Right lung (tissue), 5 donors: Measurements from ENCODE around the gene LIPI. TPM values are rescaled to one million over a fixed set of nuclear protein-coding genes. Genes with fewer than 3 reads are reported as not detected.
"Not testable (repeated sequence)": the region's sequence is repeated elsewhere in the genome, so short reads cannot be mapped to it uniquely, and the experiment has no call there.

Experiments used
- DNase-seq, 2 donors: peaks; one replicate each; pipeline ENCODE4 v3.0.0-alpha.2; 2013
- polyA plus RNA-seq, 5 donors: library from polyadenylated mRNA; unstranded; fragments of 120-200 nt; gene quantifications; one replicate each; pipeline versions ENCODE4 v1.2.1 to v1.2.3, GENCODE V29; 2013; ENCODE audit warnings: inconsistent platforms in 1 of 5, low replicate concordance in 1 of 5; ENCODE audit not compliant: insufficient read length in 5 of 5, insufficient read depth in 1 of 5

LIPI gene
- polyA plus RNA-seq, 5 donors = 0.28 to 1.0 (median 0.63) TPM

DNA sequence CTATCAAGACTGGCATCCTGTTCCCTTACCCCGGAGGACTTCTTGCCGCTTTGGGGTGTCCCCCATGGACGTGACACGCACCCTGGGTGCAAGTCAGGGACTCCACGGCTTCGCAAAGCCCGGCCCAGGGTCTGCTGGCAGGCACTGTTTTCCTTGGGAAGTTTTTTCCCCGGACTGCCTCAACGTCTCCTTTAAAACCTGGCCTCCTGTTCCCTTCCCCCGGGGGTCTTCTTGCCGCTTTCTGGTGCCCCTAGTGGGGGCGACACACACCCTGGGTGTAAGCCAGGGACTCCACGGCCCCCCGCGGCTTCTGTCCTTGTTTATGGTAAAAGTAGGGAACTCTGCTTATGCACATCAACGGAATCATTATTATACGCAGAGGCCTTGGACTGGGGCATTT, 136.6 kb downstream of the LIPI start:
- no peak for DNase-seq

GRCh38 chr21:14073615-14074014, 137.1 kb downstream of the LIPI start:
- DNase-seq = no peak

DNA sequence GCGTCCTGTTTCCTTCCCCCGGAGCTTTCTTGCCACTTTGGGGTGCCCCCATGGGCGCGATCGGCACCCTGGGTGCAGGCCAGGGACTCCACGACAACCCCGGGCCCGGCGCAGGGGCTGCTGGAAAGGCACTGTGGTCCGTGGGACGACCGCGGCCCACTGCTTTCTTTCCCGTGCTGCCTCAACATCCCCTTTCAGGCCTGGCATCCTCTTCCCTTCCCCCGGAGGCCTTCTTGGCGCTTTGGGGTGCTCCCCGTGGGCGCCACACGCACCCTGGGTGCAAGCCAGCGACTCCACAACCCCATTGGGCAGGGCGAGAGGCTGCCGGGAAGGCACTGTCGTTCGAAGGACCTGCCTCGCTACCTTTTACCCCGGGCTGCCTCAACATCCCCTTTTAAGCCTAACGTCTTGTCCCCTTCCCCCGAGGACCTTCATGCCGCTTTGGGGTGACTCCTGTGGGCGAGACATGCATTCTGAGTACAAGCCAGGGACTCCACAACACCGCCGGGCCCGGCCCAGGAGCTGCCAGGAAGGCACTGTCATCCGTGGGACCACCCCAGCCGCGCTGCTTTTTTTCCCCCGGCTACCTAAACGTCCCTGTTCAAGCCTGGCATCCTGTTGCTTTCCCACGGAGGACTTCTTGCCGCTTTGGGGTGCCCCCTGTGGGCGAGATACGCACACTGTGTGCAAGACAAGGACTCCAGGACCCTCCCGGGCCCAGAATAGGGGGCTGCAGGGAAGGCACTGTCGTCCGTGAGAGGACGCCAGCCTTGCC, 137.8 kb downstream of the LIPI start:
- no peak for DNase-seq

GRCh38 chr21:14071902-14072734, 138.6 kb downstream of the LIPI start:
- DNase-seq = no peak

DNA sequence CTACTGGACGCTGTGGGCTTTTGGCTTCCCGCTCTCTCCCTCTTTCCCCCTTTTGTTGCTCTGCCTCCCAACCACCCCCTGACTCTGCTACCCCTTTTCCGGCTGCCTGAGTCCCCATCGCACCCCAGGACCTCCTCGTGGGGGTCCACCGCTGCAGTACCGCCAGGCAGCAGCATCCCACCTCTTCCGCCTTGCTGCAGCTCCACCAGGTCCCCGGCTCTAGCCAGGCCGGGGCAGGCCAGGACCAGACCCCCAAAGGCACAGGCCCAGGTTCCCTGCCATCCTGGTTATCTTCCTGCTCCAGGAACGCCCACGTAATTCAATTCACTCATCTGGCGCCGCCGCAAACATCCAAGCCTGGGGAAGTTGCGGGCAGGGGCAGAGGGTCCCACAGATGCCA, 139.8 kb downstream of the LIPI start:
- DNase-seq = no peak

GRCh38 chr21:14070049-14070893, 140.5 kb downstream of the LIPI start:
- DNase-seq = no peak

DNA sequence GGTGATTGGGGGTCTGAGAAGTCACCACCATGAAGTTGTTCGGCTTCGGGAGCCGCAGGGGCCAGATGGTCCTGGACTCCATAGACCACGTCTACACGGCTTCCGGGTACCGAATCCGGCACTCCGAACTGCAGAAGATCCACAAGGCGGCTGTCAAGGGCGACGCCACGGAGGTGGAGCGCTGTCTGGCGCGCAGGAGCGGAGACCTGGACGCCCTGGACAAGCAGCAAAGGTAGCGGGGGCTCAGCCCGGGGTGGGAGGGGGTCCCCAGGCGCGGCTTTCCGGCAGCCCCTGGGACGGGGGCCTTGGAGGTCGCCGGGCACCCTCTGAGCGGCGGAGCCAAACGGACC, 146.5 kb downstream of the LIPI start:
- no peak for DNase-seq

DNA sequence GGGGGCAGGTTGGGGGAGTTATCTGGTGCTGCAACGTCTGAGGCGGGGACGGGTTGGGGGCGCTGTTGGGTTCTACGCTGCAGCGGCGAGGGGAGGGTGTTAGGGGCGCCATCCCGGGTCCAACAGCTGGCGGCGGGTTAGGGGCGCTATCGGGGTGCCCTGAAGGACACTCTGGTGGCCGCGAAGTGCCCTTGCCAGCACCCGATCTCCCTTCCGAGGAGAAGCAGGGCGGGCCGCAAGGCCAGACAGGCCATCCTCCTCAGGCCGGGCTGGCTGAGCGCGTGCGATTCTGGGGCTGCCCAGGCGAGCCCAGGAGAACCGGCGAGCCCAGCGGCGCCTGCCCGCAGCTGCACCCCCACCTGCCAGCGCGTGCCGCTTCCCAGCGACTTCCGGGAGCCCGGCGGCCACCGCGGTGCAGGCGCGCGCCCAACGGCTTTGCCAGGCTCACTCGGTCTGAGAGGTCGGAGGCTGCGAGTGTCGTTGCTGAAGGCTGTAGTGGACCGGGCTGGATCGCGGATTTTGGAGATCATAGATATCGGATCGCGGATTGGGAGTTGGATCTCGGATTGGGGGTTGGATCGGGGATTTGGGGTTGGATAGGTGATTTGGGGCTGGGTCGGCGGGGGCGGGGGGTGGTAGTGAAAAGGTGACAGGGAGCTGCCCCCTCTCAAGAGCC, 147.0 kb downstream of the LIPI start:
- not testable (repeated sequence) for DNase-seq

DNA sequence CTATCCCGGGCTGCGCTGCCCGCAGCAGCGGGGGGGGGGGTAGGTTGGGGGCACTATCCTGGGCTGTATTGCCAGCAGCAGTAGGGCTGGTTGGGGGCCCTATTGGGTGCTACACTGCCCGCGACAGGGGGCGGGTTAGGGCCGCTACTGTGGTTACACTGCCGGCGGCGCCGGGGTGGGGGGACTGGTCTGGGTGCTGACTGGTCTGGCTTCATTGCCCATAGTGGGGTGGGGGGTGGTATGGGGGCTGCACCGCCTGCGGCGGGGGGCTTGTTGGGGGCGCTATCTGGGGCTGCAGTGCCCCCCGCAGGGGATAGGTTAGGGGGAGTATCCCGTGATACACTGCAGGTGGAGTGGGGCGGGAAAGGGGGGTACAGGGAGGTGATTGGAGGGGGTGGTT, 148.1 kb downstream of the LIPI start:
- not testable (repeated sequence) for DNase-seq

DNA sequence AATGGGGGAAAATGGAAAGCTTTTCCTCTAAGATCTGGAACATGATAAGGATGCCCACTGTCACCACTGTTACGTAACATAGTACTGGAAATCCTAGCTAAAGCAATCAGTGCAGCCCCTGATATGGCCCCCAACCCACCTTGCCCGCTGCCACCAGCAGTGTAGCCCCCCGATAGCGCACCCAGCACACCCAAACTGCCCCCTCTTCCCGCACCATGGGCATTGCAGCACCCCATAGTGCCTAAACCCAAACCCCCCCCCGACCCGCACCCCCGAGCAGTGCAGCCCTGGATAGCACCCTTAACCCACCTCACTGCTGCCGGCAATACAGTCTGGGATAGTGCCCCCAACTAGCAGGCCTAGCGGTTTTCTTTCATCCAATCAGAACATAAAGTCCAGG, 148.9 kb downstream of the LIPI start:
- not testable (repeated sequence) for DNase-seq

- not testable (repeated sequence) for DNase-seq
Measured at GRCh38 chr21:14058995-14059627, 151.6 kb downstream of the LIPI start.

Other genes starting within 250 kb of the LIPI start
- 1 to 10 TPM; 3.7 to 6.3 (median 5.0) TPM for gene RBM11, start 5.2 kb upstream of the LIPI start, polyA plus RNA-seq
- gene HSPA13, start 172.2 kb upstream of the LIPI start, polyA plus RNA-seq = 10 to 100 TPM; 33.0 to 50.5 (median 39.8) TPM